ENCODE measurements around the gene DMBT1. TPM values are rescaled to one million over a fixed set of nuclear protein-coding genes. Genes with fewer than 3 reads are reported as not detected.
A peak's percentile ranks its signal among the peaks of the same experiment; 100 is the strongest.

Gene DMBT1
- total RNA-seq, 1 experiment from 2014 or later, result 0.62 TPM

GRCh38 chr10:122555442-122555841, 5.1 kb upstream of the DMBT1 start:
- POLR2A ChIA-PET (ENCODE audit: unreplicated experiment), result no interaction called here
- Histone ChIP-seq H3K4me2 (ENCODE audit: low read length) (no peak overlapping the region), H3K9me3 (ENCODE audit: low read length) (no peaks in the 10 kb centered on the region), H3K79me2 (ENCODE audit: low read length) (no peaks in the 10 kb centered on the region), H4K20me1 (ENCODE audit: low read length) (no peaks in the 10 kb centered on the region), H3K4me1 (ENCODE audit: insufficient read depth, low read length) (peaks cover 14% of the 10 kb centered on the region), H2AFZ (ENCODE audit: low read length) (no peak overlapping the region), H3K9me2 (replicated peaks; ENCODE audit: low read length) (no peaks in the 10 kb centered on the region), H3K27me3 (ENCODE audit: low read length) (no peaks in the 10 kb centered on the region), H3K27ac (ENCODE audit: low read length) (no peak overlapping the region), H3F3A (ENCODE audit: low read length, unreplicated experiment) (no peaks in the 10 kb centered on the region), H3K9ac (ENCODE audit: low read length) (no peak overlapping the region), H3K4me3 (ENCODE audit: low read length) (no peak overlapping the region), H3K36me3 (ENCODE audit: low read depth, low read length) (no peaks in the 10 kb centered on the region)
- CTCF ChIA-PET, result no interaction called here
- DNase-seq, result no peak
- intact Hi-C loops (cut with micrococcal nuclease), result no loop called here
- no peak for TF ChIP-seq EZH2phosphoT487 (IDR thresholded peaks at IDR 0.05; ENCODE audit: borderline replicate concordance, low read length)
- no peak for ATAC-seq
- BruUV-seq (replicated peaks), result no TSS peak

- Histone ChIP-seq H3K4me3 (ENCODE audit: low read length) (no peak overlapping the region), H2AFZ (ENCODE audit: low read length) (no peak overlapping the region), H4K20me1 (ENCODE audit: low read length) (no peaks in the 10 kb centered on the region), H3K9ac (ENCODE audit: low read length) (no peak overlapping the region), H3K4me1 (ENCODE audit: insufficient read depth, low read length) (peaks cover 28% of the 10 kb centered on the region), H3K27me3 (ENCODE audit: low read length) (no peaks in the 10 kb centered on the region), H3K27ac (ENCODE audit: low read length) (no peak overlapping the region), H3K79me2 (ENCODE audit: low read length) (no peaks in the 10 kb centered on the region), H3K9me3 (ENCODE audit: low read length) (no peaks in the 10 kb centered on the region), H3K9me2 (replicated peaks; ENCODE audit: low read length) (no peaks in the 10 kb centered on the region), H3F3A (ENCODE audit: low read length, unreplicated experiment) (no peaks in the 10 kb centered on the region), H3K36me3 (ENCODE audit: low read depth, low read length) (no peaks in the 10 kb centered on the region), H3K4me2 (ENCODE audit: low read length) (no peak overlapping the region)
- no peak for ATAC-seq
- BruUV-seq (replicated peaks), result no TSS peak
- DNase-seq, result no peak
- CTCF ChIA-PET, result no interaction called here
- no peak for TF ChIP-seq EZH2phosphoT487 (IDR thresholded peaks at IDR 0.05; ENCODE audit: borderline replicate concordance, low read length)
- intact Hi-C loops (cut with micrococcal nuclease), result no loop called here
- POLR2A ChIA-PET (ENCODE audit: unreplicated experiment), result interaction anchor here (0.5 kb wide), 1 partner anchor 460 kb away, joined by 3 read pairs; no protein-coding TSS in a partner anchor
Observed at GRCh38 chr10:122557516-122557915, 3.0 kb upstream of the DMBT1 start.

GRCh38 chr10:122558452-122558851, 2.1 kb upstream of the DMBT1 start:
- Histone ChIP-seq H2AFZ (ENCODE audit: low read length) (no peak overlapping the region), H3K36me3 (ENCODE audit: low read depth, low read length) (no peaks in the 10 kb centered on the region), H3K27me3 (ENCODE audit: low read length) (peaks cover under 1% of the 10 kb centered on the region; the same call in 1 of the 2 replicates), H3K9me2 (replicated peaks; ENCODE audit: low read length) (no peaks in the 10 kb centered on the region), H4K20me1 (ENCODE audit: low read length) (no peaks in the 10 kb centered on the region), H3K9me3 (ENCODE audit: low read length) (no peaks in the 10 kb centered on the region), H3K27ac (ENCODE audit: low read length) (no peak overlapping the region), H3K9ac (ENCODE audit: low read length) (no peak overlapping the region), H3K79me2 (ENCODE audit: low read length) (no peaks in the 10 kb centered on the region), H3K4me3 (ENCODE audit: low read length) (no peak overlapping the region), H3F3A (ENCODE audit: low read length, unreplicated experiment) (no peaks in the 10 kb centered on the region), H3K4me2 (ENCODE audit: low read length) (no peak overlapping the region), H3K4me1 (ENCODE audit: insufficient read depth, low read length) (peaks cover 28% of the 10 kb centered on the region)
- DNase-seq (no peak), ATAC-seq (no peak)
- no peak for TF ChIP-seq CTCF (conservative IDR thresholded peaks at IDR 0.05; ENCODE audit: low read depth, low read length)
- TF ChIP-seq EZH2phosphoT487 (IDR thresholded peaks at IDR 0.05; ENCODE audit: borderline replicate concordance, low read length), result no peak
- no peak for TF ChIP-seq EZH2 (IDR thresholded peaks at IDR 0.05; ENCODE audit: low read length, unreplicated experiment)
- intact Hi-C loops (cut with micrococcal nuclease), result no loop called here
- BruUV-seq (replicated peaks), result no TSS peak
- ChIA-PET CTCF (no interaction called here), POLR2A (ENCODE audit: unreplicated experiment) (no interaction called here)

GRCh38 chr10:122559228-122559627, 1.3 kb upstream of the DMBT1 start:
- Histone ChIP-seq H3F3A (ENCODE audit: low read length, unreplicated experiment) (no peaks in the 10 kb centered on the region), H3K36me3 (ENCODE audit: low read depth, low read length) (no peaks in the 10 kb centered on the region), H3K9me2 (replicated peaks; ENCODE audit: low read length) (no peaks in the 10 kb centered on the region), H3K4me1 (ENCODE audit: insufficient read depth, low read length) (peaks cover 28% of the 10 kb centered on the region), H3K9me3 (ENCODE audit: low read length) (no peaks in the 10 kb centered on the region), H4K20me1 (ENCODE audit: low read length) (no peaks in the 10 kb centered on the region), H3K9ac (ENCODE audit: low read length) (no peak overlapping the region), H3K4me3 (ENCODE audit: low read length) (no peak overlapping the region), H3K27me3 (ENCODE audit: low read length) (peaks cover 5% of the 10 kb centered on the region; the same call in 1 of the 2 replicates), H3K79me2 (ENCODE audit: low read length) (no peaks in the 10 kb centered on the region), H3K4me2 (ENCODE audit: low read length) (0 out of 2 replicates have a peak overlapping the region, but pooled peaks have one; percentile 28), H3K27ac (ENCODE audit: low read length) (no peak overlapping the region), H2AFZ (ENCODE audit: low read length) (no peak overlapping the region)
- BruUV-seq (replicated peaks), result no TSS peak
- no peak; the same call in 1 of the 2 replicates for ATAC-seq
- peak; percentile 43 for DNase-seq
- ChIA-PET POLR2A (ENCODE audit: unreplicated experiment) (no interaction called here), CTCF (no interaction called here)
- TF ChIP-seq EZH2 (IDR thresholded peaks at IDR 0.05; ENCODE audit: low read length, unreplicated experiment), result no peak
- TF ChIP-seq EZH2phosphoT487 (IDR thresholded peaks at IDR 0.05; ENCODE audit: borderline replicate concordance, low read length), result no peak
- no peak for TF ChIP-seq CTCF (conservative IDR thresholded peaks at IDR 0.05; ENCODE audit: low read depth, low read length)
- intact Hi-C loops (cut with micrococcal nuclease), result no loop called here

Measured in PC-3 (cell line).